DLD1 (cell line): Measurements from ENCODE around the gene MYO5B.

Experiments
- in situ Hi-C: cut with HindIII; loops from 2 replicates; pipeline ENCODE4 v1.10.0; 2017; ENCODE audit warnings: low sequenced_read_pairs

MYO5B gene

GRCh38 chr18:49976795-49977560, 218.0 kb downstream of the MYO5B start:
- in situ Hi-C loops, result no loop called here

DNA sequence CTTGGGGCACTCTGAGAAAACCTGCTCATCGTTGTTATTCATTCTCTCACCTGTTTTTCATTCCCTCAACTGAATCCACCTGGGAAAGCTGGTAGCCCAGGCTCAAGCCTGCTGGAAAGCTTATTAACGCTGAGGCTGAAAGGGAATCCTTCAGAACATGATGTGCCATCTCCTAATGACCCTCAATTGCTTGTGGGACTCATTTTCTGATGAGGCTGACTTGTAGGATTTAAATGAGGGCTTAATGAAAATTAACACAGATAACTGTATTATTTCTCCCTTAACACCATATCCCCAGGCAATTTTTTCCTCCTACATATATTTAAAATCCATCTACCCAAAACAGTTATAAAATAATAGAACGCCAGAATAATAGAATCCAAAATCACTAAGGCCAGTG, 218.9 kb downstream of the MYO5B start:
- in situ Hi-C loops, result no loop called here

DNA sequence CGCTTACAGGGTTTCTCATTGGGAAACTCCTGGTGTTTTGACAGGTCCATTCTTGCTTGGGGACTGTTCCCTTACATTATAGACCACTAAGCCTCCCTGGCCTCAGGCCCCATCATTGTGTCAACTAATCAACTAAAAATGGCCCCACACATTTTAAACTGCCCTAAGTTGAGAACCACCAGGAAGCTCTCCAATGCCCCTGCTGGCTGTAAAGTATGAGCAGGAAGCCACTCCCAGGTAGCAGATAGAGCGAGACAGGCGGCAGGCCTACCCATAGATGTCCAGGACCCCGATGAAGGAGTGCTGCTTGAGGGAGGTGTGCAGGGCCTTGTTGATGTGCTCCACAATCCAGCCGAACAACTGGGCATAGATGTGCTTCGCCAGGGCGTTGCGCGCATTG, 220.9 kb downstream of the MYO5B start:
- in situ Hi-C loops, result no loop called here

GRCh38 chr18:49973592-49973991, 221.4 kb downstream of the MYO5B start:
- in situ Hi-C loops, result no loop called here

GRCh38 chr18:49972535-49972934, 222.4 kb downstream of the MYO5B start:
- in situ Hi-C loops, result no loop called here

- in situ Hi-C loops, result no loop called here
Observed at GRCh38 chr18:49971462-49971861, 223.5 kb downstream of the MYO5B start.

DNA sequence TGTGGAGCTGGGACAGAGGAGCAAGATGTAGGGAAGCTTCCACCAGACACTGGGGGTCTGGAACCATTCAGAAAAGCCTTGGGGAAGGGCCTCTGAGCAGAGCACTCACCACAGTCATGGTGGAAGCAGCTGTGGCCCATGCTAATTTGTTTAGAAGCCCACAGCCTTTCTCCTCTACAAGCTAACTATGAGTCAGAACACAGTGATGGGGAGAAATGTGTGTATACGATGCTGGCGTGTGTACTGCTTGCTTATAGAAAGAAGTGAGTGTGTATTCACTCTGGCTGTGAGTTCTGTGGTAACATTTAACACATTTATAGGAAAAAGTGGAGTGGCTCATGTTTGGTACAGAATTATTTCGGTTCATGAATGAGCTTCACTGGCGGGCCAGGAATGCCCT, 224.6 kb downstream of the MYO5B start:
- in situ Hi-C loops, result no loop called here

GRCh38 chr18:49968644-49969309, 226.2 kb downstream of the MYO5B start:
- in situ Hi-C loops, result no loop called here

GRCh38 chr18:49967636-49968313, 227.2 kb downstream of the MYO5B start:
- in situ Hi-C loops, result no loop called here

DNA sequence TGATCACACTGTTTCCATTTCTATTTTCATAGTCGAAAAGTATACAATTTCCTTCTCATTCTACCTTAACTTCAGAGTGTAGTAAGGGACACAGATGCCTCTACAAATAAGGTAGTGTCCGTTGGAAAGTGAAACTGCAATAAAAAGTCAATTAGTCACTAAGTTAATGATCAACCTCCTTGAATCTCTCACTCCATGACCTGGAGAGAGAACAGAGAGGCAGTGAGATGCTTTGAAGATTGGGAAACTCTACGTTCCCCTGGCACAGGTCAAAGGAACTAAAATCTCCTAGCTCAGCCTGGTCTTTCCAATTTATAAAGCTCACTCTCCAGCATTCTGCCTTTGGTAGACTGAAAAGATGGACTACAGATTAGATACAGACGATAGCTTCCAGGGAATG, 227.8 kb downstream of the MYO5B start:
- in situ Hi-C loops, result no loop called here

DNA sequence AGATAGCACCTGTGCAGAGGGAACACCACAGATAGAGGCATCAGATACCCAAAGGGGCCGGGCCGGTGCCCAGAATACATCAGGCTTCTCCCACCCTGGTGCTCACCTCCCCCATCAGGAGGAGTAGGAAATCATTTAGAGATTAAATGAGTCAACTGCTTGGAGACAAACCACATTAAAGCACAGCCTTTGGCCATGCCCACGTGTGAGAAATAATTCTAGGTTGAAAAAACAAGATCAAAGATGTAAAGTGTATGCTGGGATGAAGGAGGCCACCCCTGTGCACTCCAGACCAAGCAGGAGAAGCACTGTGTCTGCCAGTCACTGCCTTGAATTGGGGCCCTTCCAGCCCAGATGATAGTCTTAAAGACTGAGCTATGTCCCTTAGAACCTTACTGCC, 228.9 kb downstream of the MYO5B start:
- in situ Hi-C loops, result no loop called here

DNA sequence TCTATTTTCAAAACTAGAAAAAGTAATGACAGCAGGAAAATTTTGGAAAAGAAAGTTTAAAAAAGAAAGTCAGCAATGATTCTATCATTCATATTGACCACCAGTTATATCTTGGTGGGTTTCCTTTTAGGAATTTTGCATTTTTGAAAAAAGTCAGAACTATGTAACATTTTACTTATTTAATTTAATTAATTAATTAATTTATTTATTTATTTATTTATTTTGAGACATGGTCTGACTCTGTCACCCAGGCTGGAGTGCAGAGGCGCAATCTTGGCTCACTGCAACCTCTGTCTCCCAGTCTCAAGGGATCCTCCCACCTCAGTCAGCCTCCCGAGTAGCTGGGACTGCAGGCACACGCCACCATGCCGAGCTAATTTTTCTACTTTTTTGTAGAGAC, 231.7 kb downstream of the MYO5B start:
- in situ Hi-C loops, result no loop called here

DNA sequence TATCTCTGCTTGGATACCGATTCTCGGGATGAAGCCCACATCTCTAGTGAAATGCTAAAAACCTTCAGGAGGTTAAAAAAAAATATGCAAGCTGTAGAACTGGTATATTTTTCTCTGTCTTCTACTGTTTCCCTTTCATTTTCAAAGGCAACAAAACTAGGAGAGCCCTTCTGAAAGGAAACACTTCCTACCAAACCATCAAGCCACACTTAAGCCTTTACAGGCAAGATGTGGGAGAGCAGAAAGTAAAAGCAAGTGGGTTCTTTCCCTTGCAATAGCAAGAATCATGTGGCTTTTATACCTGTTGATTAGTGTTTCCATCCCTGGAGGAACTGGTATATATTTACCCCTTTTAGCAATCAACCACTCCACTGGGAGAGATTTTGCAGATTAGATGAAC, 233.7 kb downstream of the MYO5B start:
- in situ Hi-C loops, result no loop called here

GRCh38 chr18:49960376-49960775, 234.6 kb downstream of the MYO5B start:
- in situ Hi-C loops, result no loop called here

DNA sequence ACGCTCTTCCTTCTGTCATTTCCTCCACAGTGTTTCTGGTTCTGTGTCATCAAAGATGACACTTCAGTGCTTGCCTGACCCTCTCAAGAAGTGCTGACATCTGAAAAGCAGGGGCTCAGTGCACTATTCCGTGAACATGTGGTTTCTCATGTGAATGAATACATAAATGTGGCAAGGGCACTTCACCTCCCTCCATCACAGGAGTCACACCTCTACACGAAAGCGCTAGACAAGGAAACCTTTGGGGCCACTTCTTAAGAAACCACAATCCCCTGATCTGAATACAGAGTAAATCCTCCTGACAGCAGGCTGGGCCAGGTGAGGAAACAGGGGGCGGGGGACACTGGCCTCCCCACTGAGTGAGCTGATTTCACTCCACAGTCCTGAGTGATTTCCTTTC, 235.8 kb downstream of the MYO5B start:
- in situ Hi-C loops, result no loop called here

DNA sequence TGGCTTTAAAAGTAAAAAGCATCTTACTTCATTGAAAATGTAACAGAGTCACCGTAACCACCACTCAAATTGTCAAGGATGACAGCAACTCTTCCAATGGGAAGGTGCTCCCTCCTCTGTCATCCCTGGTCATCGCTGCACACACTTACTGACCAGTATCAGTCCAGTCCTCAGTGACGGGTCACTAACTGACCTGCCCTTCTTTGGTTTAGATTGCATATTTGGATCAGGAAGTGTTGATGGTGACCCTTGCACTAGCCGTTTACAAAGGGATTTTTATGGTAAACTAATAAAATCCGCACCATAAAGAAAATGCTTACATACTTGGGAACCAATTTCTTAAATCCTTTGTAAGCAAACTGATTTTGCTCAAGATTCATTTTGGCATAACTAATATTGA, 239.7 kb downstream of the MYO5B start:
- in situ Hi-C loops, result no loop called here

DNA sequence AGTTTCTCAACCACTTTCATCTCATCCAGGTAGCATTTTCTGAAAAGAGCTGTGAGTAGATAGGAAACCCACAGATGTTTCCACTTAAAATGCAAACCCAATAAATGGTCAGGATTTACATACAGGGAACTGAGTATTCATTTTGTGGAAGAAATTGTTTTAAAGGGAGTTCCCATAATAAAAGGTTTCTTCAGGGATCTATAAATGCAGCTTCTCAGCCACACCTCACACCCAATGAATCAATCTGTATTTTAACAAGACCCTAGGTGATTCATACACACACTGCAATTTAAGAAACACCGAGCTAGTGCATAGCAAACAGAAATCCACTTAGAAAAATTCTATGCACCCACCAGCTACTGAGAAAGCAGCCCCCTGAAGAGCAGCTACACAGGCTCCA, 241.6 kb downstream of the MYO5B start:
- in situ Hi-C loops, result no loop called here

DNA sequence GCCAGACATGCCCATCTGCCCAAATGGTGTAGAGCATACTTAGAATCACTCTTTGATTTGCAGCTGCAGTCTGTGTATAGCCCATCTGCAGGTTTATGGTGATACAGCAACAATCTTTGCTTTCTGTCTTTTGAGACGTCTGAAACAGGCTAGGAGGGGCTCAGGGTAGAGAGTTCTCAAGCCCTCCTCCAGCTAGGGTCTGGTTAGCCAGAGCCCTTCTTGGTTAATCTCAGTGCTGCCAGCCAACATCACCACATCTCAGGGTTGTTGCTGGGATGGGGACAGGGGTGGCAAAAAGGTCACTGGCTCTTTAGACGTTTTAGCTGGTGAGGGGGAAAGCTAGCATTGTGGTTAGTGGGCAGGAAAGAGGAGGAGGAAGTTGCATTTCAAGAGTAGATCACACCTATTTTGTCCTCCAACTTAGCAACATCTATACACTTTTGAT, 245.0 kb downstream of the MYO5B start:
- in situ Hi-C loops, result no loop called here

GRCh38 chr18:49948975-49949374, 246.0 kb downstream of the MYO5B start:
- in situ Hi-C loops, result no loop called here

- in situ Hi-C loops, result no loop called here
Observed at GRCh38 chr18:49944663-49945062, 250.3 kb downstream of the MYO5B start.

- in situ Hi-C loops, result no loop called here
Observed at GRCh38 chr18:49936821-49937220, 258.1 kb downstream of the MYO5B start.

GRCh38 chr18:49935215-49935614, 259.7 kb downstream of the MYO5B start:
- in situ Hi-C loops, result no loop called here
